Activated naive CD8-positive, alpha-beta T cell treated with anti-CD3 and anti-CD28 coated beads, Interleukin-2, amount 50 U/mL, for 16 hours (primary cell): ENCODE data around the gene TBL1X.
"Not testable (repeated sequence)": the region's sequence is repeated elsewhere in the genome, so short reads cannot be mapped to it uniquely, and the experiment has no call there.

Experiments used
- DNase-seq: peaks from one replicate; pipeline ENCODE4 v3.0.0-alpha.2; 2020; ENCODE audit warnings: low read depth, low spot score

Gene TBL1X

GRCh38 chrX:9759337-9759736 lies 294.5 kb downstream of the TBL1X start:
- DNase-seq: no peak

GRCh38 chrX:9765072-9765736 lies 300.3 kb downstream of the TBL1X start:
- no peak for DNase-seq

GRCh38 chrX:9765737-9766097 lies 300.9 kb downstream of the TBL1X start, which contains the start of gene GPR143:
GPR143 (minus strand) TSS chrX:9765847; CDS start chrX:9765817, 30 bp downstream.
- no peak for DNase-seq

- DNase-seq: no peak
Measured at GRCh38 chrX:9767375-9767774, 302.5 kb downstream of the TBL1X start.

GRCh38 chrX:9768321-9768839 lies 303.5 kb downstream of the TBL1X start:
- DNase-seq: not testable (repeated sequence)

- DNase-seq: no peak
Measured at GRCh38 chrX:9770319-9770718, 305.5 kb downstream of the TBL1X start.

GRCh38 chrX:9772943-9773342 lies 308.1 kb downstream of the TBL1X start:
- no peak for DNase-seq

GRCh38 chrX:9775930-9776329 lies 311.1 kb downstream of the TBL1X start:
- no peak for DNase-seq

GRCh38 chrX:9781941-9782340 lies 317.1 kb downstream of the TBL1X start:
- no peak for DNase-seq

- DNase-seq: no peak
Measured at GRCh38 chrX:9784332-9784731, 319.5 kb downstream of the TBL1X start.

GRCh38 chrX:9785254-9785943 lies 320.5 kb downstream of the TBL1X start:
- no peak for DNase-seq

- no peak for DNase-seq
Measured at GRCh38 chrX:9785944-9786797, 321.3 kb downstream of the TBL1X start, which contains the start of gene SHROOM2. SHROOM2 (plus strand) TSS chrX:9786429; CDS start chrX:9786546, 117 bp downstream.

- DNase-seq: no peak
Measured at GRCh38 chrX:9786798-9787635, 322.2 kb downstream of the TBL1X start.

GRCh38 chrX:9788911-9789310 lies 324.1 kb downstream of the TBL1X start:
- no peak for DNase-seq

GRCh38 chrX:9789555-9789954 lies 324.7 kb downstream of the TBL1X start:
- DNase-seq: no peak
